ENCODE results near the gene MRPL19.
"Not testable (repeated sequence)": the region's sequence is repeated elsewhere in the genome, so short reads cannot be mapped to it uniquely, and the experiment has no call there.

The MRPL19 gene

GRCh38 chr2:75683430-75683829, 36.8 kb downstream of the MRPL19 start:
- not testable (repeated sequence) for H2AFZ ChIP-seq (ENCODE audit: insufficient read depth, low read length, poor library complexity); H3K4me1 ChIP-seq (ENCODE audit: control insufficient read depth in 1 of 2, insufficient read depth in 2 of 2, low read length in 2 of 2); H3K4me2 ChIP-seq (ENCODE audit: low read length); H2BK5ac ChIP-seq (ENCODE audit: low read depth, low read length, poor library complexity); H3K27ac ChIP-seq (ENCODE audit: low read depth, low read length); DNase-seq; H4K12ac ChIP-seq (ENCODE audit: low read depth, low read length); H2BK120ac ChIP-seq (ENCODE audit: insufficient read depth, low read length, poor library complexity); H2BK12ac ChIP-seq (ENCODE audit: low read length); H3K9ac ChIP-seq (ENCODE audit: low read length); H4K91ac ChIP-seq (ENCODE audit: low read depth, low read length); H3K14ac ChIP-seq (ENCODE audit: low read length); H3K4me3 ChIP-seq (ENCODE audit: low read depth, low read length); H3K9me3 ChIP-seq (ENCODE audit: insufficient read depth, low read depth, low read length); H3K4ac ChIP-seq (ENCODE audit: low read depth, low read length); H3K27me3 ChIP-seq (ENCODE audit: insufficient read depth, low read length); H2AK5ac ChIP-seq (ENCODE audit: low read length); H3K18ac ChIP-seq (ENCODE audit: low read length); H3K79me2 ChIP-seq (ENCODE audit: control insufficient read depth, insufficient read depth, low read length, poor library complexity); H4K8ac ChIP-seq (ENCODE audit: low read depth, low read length); H3K23ac ChIP-seq (ENCODE audit: low read length); H3K79me1 ChIP-seq (ENCODE audit: low read length)
- H3K36me3 ChIP-seq (ENCODE audit: control insufficient read depth in 1 of 2, insufficient read depth in 2 of 2, low read length in 2 of 2): peaks cover 6 to 12% of the 10 kb centered on the region in 2 experiments
- no CpG with 5 or more reads among the region's 5 CpGs for WGBS (ENCODE audit: extremely low coverage, insufficient coverage, insufficient read length)

GRCh38 chr2:75688196-75688595, 41.6 kb downstream of the MRPL19 start:
- Histone ChIP-seq H3K36me3 (ENCODE audit: control insufficient read depth in 1 of 2, insufficient read depth in 2 of 2, low read length in 2 of 2) (peaks cover 2% of the 10 kb centered on the region in 2 experiments), H2AFZ (ENCODE audit: insufficient read depth, low read length, poor library complexity) (no peak overlapping the region), H3K27me3 (ENCODE audit: insufficient read depth, low read length) (no peaks in the 10 kb centered on the region), H3K4me2 (ENCODE audit: low read length) (no peak overlapping the region), H2AK5ac (ENCODE audit: low read length) (no peak overlapping the region), H2BK5ac (ENCODE audit: low read depth, low read length, poor library complexity) (no peak overlapping the region), H4K12ac (ENCODE audit: low read depth, low read length) (no peak overlapping the region), H3K14ac (ENCODE audit: low read length) (no peak overlapping the region), H3K23ac (ENCODE audit: low read length) (no peak overlapping the region), H3K79me1 (ENCODE audit: low read length) (no peaks in the 10 kb centered on the region), H3K27ac (ENCODE audit: low read depth, low read length) (no peak overlapping the region), H3K18ac (ENCODE audit: low read length) (no peak overlapping the region), H3K4me3 (ENCODE audit: low read depth, low read length) (no peak overlapping the region), H4K91ac (ENCODE audit: low read depth, low read length) (no peak overlapping the region), H4K8ac (ENCODE audit: low read depth, low read length) (no peak overlapping the region), H2BK12ac (ENCODE audit: low read length) (no peak overlapping the region), H3K9ac (ENCODE audit: low read length) (no peak overlapping the region), H3K4ac (ENCODE audit: low read depth, low read length) (no peak overlapping the region), H3K79me2 (ENCODE audit: control insufficient read depth, insufficient read depth, low read length, poor library complexity) (no peaks in the 10 kb centered on the region), H3K4me1 (ENCODE audit: control insufficient read depth in 1 of 2, insufficient read depth in 2 of 2, low read length in 2 of 2) (no peaks in the 10 kb centered on the region), H2BK120ac (ENCODE audit: insufficient read depth, low read length, poor library complexity) (no peak overlapping the region), H3K9me3 (ENCODE audit: insufficient read depth, low read depth, low read length) (no peaks in the 10 kb centered on the region)
- WGBS (ENCODE audit: extremely low coverage, insufficient coverage, insufficient read length): no CpG with 5 or more reads among the region's 1 CpG
- no peak for DNase-seq

- no peak overlapping the region for H2BK12ac ChIP-seq (ENCODE audit: low read length)
Observed at GRCh38 chr2:75698918-75699317, 52.3 kb downstream of the MRPL19 start.

GRCh38 chr2:75702593-75702992, 56.0 kb downstream of the MRPL19 start:
- Histone ChIP-seq H2BK120ac (ENCODE audit: insufficient read depth, low read length, poor library complexity) (no peak overlapping the region), H4K91ac (ENCODE audit: low read depth, low read length) (no peak overlapping the region), H4K8ac (ENCODE audit: low read depth, low read length) (no peak overlapping the region), H3K4me1 (ENCODE audit: control insufficient read depth in 1 of 2, insufficient read depth in 2 of 2, low read length in 2 of 2) (no peaks in the 10 kb centered on the region), H3K9me3 (ENCODE audit: insufficient read depth, low read depth, low read length) (no peaks in the 10 kb centered on the region), H3K18ac (ENCODE audit: low read length) (no peak overlapping the region), H2BK5ac (ENCODE audit: low read depth, low read length, poor library complexity) (no peak overlapping the region), H2AFZ (ENCODE audit: insufficient read depth, low read length, poor library complexity) (no peak overlapping the region), H3K36me3 (ENCODE audit: control insufficient read depth in 1 of 2, insufficient read depth in 2 of 2, low read length in 2 of 2) (peaks cover 2 to 3% of the 10 kb centered on the region in 2 experiments), H3K79me1 (ENCODE audit: low read length) (no peaks in the 10 kb centered on the region), H3K4me3 (ENCODE audit: low read depth, low read length) (no peak overlapping the region), H3K4ac (ENCODE audit: low read depth, low read length) (no peak overlapping the region), H3K23ac (ENCODE audit: low read length) (no peak overlapping the region), H3K9ac (ENCODE audit: low read length) (peak overlapping the region; percentile 27), H3K79me2 (ENCODE audit: control insufficient read depth, insufficient read depth, low read length, poor library complexity) (no peaks in the 10 kb centered on the region), H4K12ac (ENCODE audit: low read depth, low read length) (no peak overlapping the region), H3K4me2 (ENCODE audit: low read length) (no peak overlapping the region), H3K14ac (ENCODE audit: low read length) (no peak overlapping the region), H2AK5ac (ENCODE audit: low read length) (no peak overlapping the region), H3K27me3 (ENCODE audit: insufficient read depth, low read length) (no peaks in the 10 kb centered on the region), H3K27ac (ENCODE audit: low read depth, low read length) (no peak overlapping the region), H2BK12ac (ENCODE audit: low read length) (no peak overlapping the region)
- WGBS (ENCODE audit: extremely low coverage, insufficient coverage, insufficient read length): no CpG with 5 or more reads among the region's 4 CpGs
- no peak for DNase-seq

More at GRCh38 chr2:75698918-75699317, 52.3 kb downstream of the MRPL19 start:
- Histone ChIP-seq H4K12ac (ENCODE audit: low read depth, low read length) (no peak overlapping the region), H4K8ac (ENCODE audit: low read depth, low read length) (no peak overlapping the region), H3K4me3 (ENCODE audit: low read depth, low read length) (no peak overlapping the region), H2BK5ac (ENCODE audit: low read depth, low read length, poor library complexity) (no peak overlapping the region), H3K27me3 (ENCODE audit: insufficient read depth, low read length) (no peaks in the 10 kb centered on the region), H3K79me2 (ENCODE audit: control insufficient read depth, insufficient read depth, low read length, poor library complexity) (no peaks in the 10 kb centered on the region), H3K9ac (ENCODE audit: low read length) (no peak overlapping the region), H3K79me1 (ENCODE audit: low read length) (no peaks in the 10 kb centered on the region), H2AK5ac (ENCODE audit: low read length) (no peak overlapping the region), H3K4ac (ENCODE audit: low read depth, low read length) (no peak overlapping the region), H3K14ac (ENCODE audit: low read length) (no peak overlapping the region), H2BK120ac (ENCODE audit: insufficient read depth, low read length, poor library complexity) (no peak overlapping the region), H4K91ac (ENCODE audit: low read depth, low read length) (no peak overlapping the region), H3K23ac (ENCODE audit: low read length) (no peak overlapping the region), H3K18ac (ENCODE audit: low read length) (no peak overlapping the region), H3K27ac (ENCODE audit: low read depth, low read length) (no peak overlapping the region), H3K36me3 (ENCODE audit: control insufficient read depth in 1 of 2, insufficient read depth in 2 of 2, low read length in 2 of 2) (peaks cover 3 to 5% of the 10 kb centered on the region in 2 experiments), H3K9me3 (ENCODE audit: insufficient read depth, low read depth, low read length) (no peaks in the 10 kb centered on the region), H2AFZ (ENCODE audit: insufficient read depth, low read length, poor library complexity) (no peak overlapping the region), H3K4me1 (ENCODE audit: control insufficient read depth in 1 of 2, insufficient read depth in 2 of 2, low read length in 2 of 2) (no peaks in the 10 kb centered on the region), H3K4me2 (ENCODE audit: low read length) (no peak overlapping the region)
- WGBS (ENCODE audit: extremely low coverage, insufficient coverage, insufficient read length): no CpG with 5 or more reads among the region's 2 CpGs
- peak in 1 of 2 donors; percentile 42 for DNase-seq

Data from trophoblast cell (in vitro differentiated cells and primary cell).